AG04449 (cell line): ENCODE results near the gene AHNAK.

Experiments used
- CTCF ChIA-PET: fragments of 350-600 bp; formaldehyde crosslinking; extraction: SDS; loops from one replicate; lab custom pipeline; 2021; ENCODE audit warnings: antibody characterized with exemption; lab: Yijun Ruan, JAX
- POLR2A ChIA-PET: fragments of 400-600, 350-600 bp; formaldehyde crosslinking; extraction: SDS; loops from one replicate; lab custom pipeline; 2020; ENCODE audit warnings: antibody characterized with exemption, inconsistent platforms; lab: Yijun Ruan, JAX
- DNase-seq: peaks from one replicate; pipeline ENCODE4 v3.0.0-alpha.2; 2010; ENCODE audit warnings: low read depth, low spot score
- H3K4me3 ChIP-seq: 2 replicates; pipeline ENCODE4 v1.5.1; 2011; ENCODE audit warnings: low read depth, mild to moderate bottlenecking, control low read depth, low read length
- CTCF ChIP-seq: IDR thresholded peaks from one replicate; pipeline ENCODE4 v1.5.1; 2011; ENCODE audit warnings: mild to moderate bottlenecking, moderate library complexity, low read length, control low read depth, inconsistent platforms; ENCODE audit not compliant: insufficient read depth; ENCODE audit errors: missing control alignments

Gene AHNAK

DNA sequence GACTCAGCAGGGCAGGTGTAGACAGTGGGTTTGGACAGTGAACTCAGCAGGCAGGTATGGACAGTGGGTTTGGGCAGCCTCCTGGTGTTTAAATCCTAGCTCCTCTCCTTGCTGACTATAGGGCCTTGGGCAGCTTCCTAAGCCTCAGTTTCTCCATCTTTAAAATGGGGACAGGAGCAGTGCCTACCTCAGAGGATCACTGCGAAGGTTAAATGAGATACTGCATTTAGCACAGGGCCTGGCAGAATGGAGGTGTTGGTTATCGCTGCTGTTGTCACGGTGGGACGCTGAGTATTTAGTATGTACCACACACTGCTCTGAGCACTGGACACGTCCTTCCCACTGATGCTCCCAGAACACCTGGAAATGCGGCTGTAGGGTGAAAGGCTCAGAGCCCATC is 142.2 kb downstream of the AHNAK start:
- no peak for DNase-seq
- CTCF ChIA-PET: interaction anchor here (1.0 to 1.7 kb wide), 5 partner anchors 10 to 156 kb away, joined by 3 to 9 read pairs (median 7); no protein-coding TSS in a partner anchor
- no peak overlapping the region for H3K4me3 ChIP-seq
- TF ChIP-seq CTCF: no peak
- POLR2A ChIA-PET: interaction anchor here (0.6 to 1.0 kb wide), 2 partner anchors 169 to 487 kb away, joined by 3 to 4 read pairs; partner anchors contain the start of genes EEF1G and RAB3IL1

GRCh38 chr11:62402960-62403730 is 143.5 kb downstream of the AHNAK start:
- no peak overlapping the region for H3K4me3 ChIP-seq
- POLR2A ChIA-PET: interaction anchor here (1.0 kb wide), 1 partner anchor 171 kb away, joined by 4 read pairs; the partner anchor contains the start of gene EEF1G
- no peak for TF ChIP-seq CTCF
- CTCF ChIA-PET: interaction anchor here (1.3 to 1.7 kb wide), 3 partner anchors 18 to 158 kb away, joined by 4 to 9 read pairs (median 7); no protein-coding TSS in a partner anchor
- DNase-seq: no peak

- no peak overlapping the region for H3K4me3 ChIP-seq
- TF ChIP-seq CTCF: no peak
- DNase-seq: no peak
- CTCF ChIA-PET: interaction anchor here (0.8 to 5.0 kb wide), 8 partner anchors 12 to 189 kb away, joined by 3 to 51 read pairs (median 4); partner anchors contain the start of gene TUT1
- POLR2A ChIA-PET: interaction anchor here (2.6 kb wide), 1 partner anchor 141 kb away, joined by 16 read pairs; no protein-coding TSS in a partner anchor
Measured at GRCh38 chr11:62402226-62402959, 144.2 kb downstream of the AHNAK start.

DNA sequence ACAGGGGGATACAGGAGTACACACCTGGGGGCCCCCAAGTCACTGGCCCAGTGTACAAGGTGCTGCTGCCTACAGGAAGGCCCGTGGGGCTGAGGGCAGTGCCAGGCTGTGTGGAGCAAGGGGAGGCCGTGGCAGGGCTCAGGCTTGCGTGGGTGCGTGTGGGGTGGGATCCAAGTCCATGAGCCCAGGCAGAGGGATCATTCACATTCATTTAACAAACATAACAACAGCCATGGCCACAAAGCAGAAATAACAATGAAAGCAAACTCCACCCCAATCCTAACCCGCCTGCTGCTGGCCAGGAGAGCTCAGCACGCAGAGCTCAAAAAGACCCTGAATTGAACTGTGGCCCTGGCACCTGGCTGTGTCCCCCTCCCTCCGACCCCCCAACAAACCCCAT is 144.8 kb downstream of the AHNAK start:
- no peak for DNase-seq
- ChIA-PET POLR2A (interaction anchor here (1.8 to 2.6 kb wide), 2 partner anchors 142 to 172 kb away, joined by 11 to 16 read pairs; partner anchors contain the start of gene EEF1G), CTCF (interaction anchor here (0.8 to 5.0 kb wide), 10 partner anchors 10 to 189 kb away, joined by 3 to 51 read pairs (median 4); partner anchors contain the start of gene TUT1)

GRCh38 chr11:62401356-62401755 is 145.2 kb downstream of the AHNAK start:
- DNase-seq: no peak
- TF ChIP-seq CTCF: no peak
- ChIA-PET POLR2A (interaction anchor here (1.2 to 2.6 kb wide), 5 partner anchors 112 to 173 kb away, joined by 4 to 16 read pairs (median 11); partner anchors contain the start of genes AHNAK and EEF1G), CTCF (interaction anchor here (0.8 to 5.0 kb wide), 14 partner anchors 9 to 190 kb away, joined by 3 to 51 read pairs (median 4); partner anchors contain the start of gene TUT1)
- H3K4me3 ChIP-seq: no peak overlapping the region

More for the DNA sequence above, 144.8 kb downstream of the AHNAK start:
- H3K4me3 ChIP-seq: no peak overlapping the region
- no peak for TF ChIP-seq CTCF
